Measurements from ENCODE around the gene RNF112.

DNA sequence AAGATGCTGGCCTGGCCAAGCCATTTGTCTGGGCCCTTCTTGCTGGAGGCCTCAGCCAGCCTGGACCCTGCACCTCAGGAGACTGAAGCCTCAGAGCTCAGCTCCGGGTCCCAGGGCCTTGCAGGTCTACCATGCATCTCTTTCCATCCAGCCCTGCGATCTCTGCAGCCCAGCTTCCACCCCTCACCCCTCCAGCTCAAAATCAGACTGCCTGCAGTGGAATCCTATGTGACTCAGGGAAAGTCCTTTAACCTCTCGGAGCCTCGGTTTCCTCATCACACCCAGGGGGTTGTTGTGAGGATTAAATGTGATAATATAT, 45.6 kb upstream of the RNF112 start:
- TF ChIP-seq CTCF (conservative IDR thresholded peaks at IDR 0.05; ENCODE audit: low read depth, low read length) (no peak), EZH2 (IDR thresholded peaks at IDR 0.05; ENCODE audit: low read length, unreplicated experiment) (no peak), EZH2phosphoT487 (IDR thresholded peaks at IDR 0.05; ENCODE audit: borderline replicate concordance, low read length) (no peak)
